Keratinocyte (primary cell): Measurements from ENCODE around the gene KCNC1. TPM values are rescaled to one million over a fixed set of nuclear protein-coding genes. Genes with fewer than 3 reads are reported as not detected.

Experiments
- DNase-seq: peaks from one replicate; pipeline ENCODE4 v3.0.0-alpha.2; 2011; ENCODE audit warnings: low read depth, missing footprints, low spot score
- FAIRE-seq: peaks from 2 replicates; lab custom pipeline; 2011; peaks lifted over from hg19 to GRCh38; lab: Jason Lieb, UNC
- H2AFZ ChIP-seq: 2 replicates; pipeline ENCODE4 v1.6.0; 2012; ENCODE audit warnings: low read length, control low read depth, inconsistent platforms; ENCODE audit not compliant: control insufficient read depth
- H3K27ac ChIP-seq: 2 replicates; pipeline ENCODE4 v1.5.1; 2011; ENCODE audit warnings: low read length; ENCODE audit not compliant: control insufficient read depth, insufficient read depth
- H3K27me3 ChIP-seq: 3 replicates; pipeline ENCODE4 v1.6.0; 2011; ENCODE audit warnings: low read length; ENCODE audit not compliant: control insufficient read depth, insufficient read depth; ENCODE audit errors: extremely low read depth
- H3K36me3 ChIP-seq, 2 experiments: 2 replicates in 1 of 2; 3 replicates in 1 of 2; pipeline ENCODE4 v1.5.1; 2011; ENCODE audit warnings: low read length in 2 of 2, mild to moderate bottlenecking in 1 of 2; ENCODE audit not compliant: control insufficient read depth in 2 of 2, insufficient read depth in 2 of 2; ENCODE audit errors: extremely low read depth in 1 of 2
- H3K4me1 ChIP-seq: 3 replicates; pipeline ENCODE4 v1.5.1; 2011; ENCODE audit warnings: low read length; ENCODE audit not compliant: control insufficient read depth, insufficient read depth; ENCODE audit errors: extremely low read depth
- H3K4me2 ChIP-seq: 3 replicates; pipeline ENCODE4 v1.6.0; 2011; ENCODE audit warnings: low read depth, low read length; ENCODE audit not compliant: control insufficient read depth, insufficient read depth; ENCODE audit errors: extremely low read depth
- H3K4me3 ChIP-seq, 3 experiments: fragments of 200-600 bp in 1 of 3; sonication (generic) in 1 of 3; 2 replicates in 2 of 3; 3 replicates in 1 of 3; pipeline ENCODE4 v1.5.1; 2011 to 2016; ENCODE audit warnings: low read length in 3 of 3, mild to moderate bottlenecking in 3 of 3, control low read depth in 2 of 3, inconsistent platforms in 1 of 3, low read depth in 1 of 3, mixed read lengths in 1 of 3, mixed run types in 1 of 3, moderate library complexity in 1 of 3; ENCODE audit not compliant: control insufficient read depth in 2 of 3, insufficient read depth in 2 of 3; ENCODE audit errors: extremely low read depth in 1 of 3
- H3K79me2 ChIP-seq: 2 replicates; pipeline ENCODE4 v1.6.0; 2012; ENCODE audit warnings: low read length; ENCODE audit not compliant: control insufficient read depth, insufficient read depth
- H3K9ac ChIP-seq: 3 replicates; pipeline ENCODE4 v1.6.0; 2011; ENCODE audit warnings: low read length; ENCODE audit not compliant: control insufficient read depth, insufficient read depth; ENCODE audit errors: extremely low read depth
- H3K9me1 ChIP-seq: 3 replicates; pipeline ENCODE4 v1.6.0; 2011; ENCODE audit warnings: low read length; ENCODE audit not compliant: control insufficient read depth, insufficient read depth; ENCODE audit errors: extremely low read depth
- H3K9me3 ChIP-seq: 2 replicates; pipeline ENCODE4 v1.5.1; 2012; ENCODE audit warnings: low read depth, low read length; ENCODE audit not compliant: control insufficient read depth
- H4K20me1 ChIP-seq: 3 replicates; pipeline ENCODE4 v1.6.0; 2011; ENCODE audit warnings: low read length; ENCODE audit not compliant: control insufficient read depth, insufficient read depth; ENCODE audit errors: extremely low read depth
- CTCF ChIP-seq, 3 experiments: IDR thresholded peaks in 1 of 3; conservative IDR thresholded peaks in 1 of 3; optimal IDR thresholded peaks in 1 of 3; 2 replicates in 2 of 3; 3 replicates in 1 of 3; pipeline versions ENCODE3 to v1.5.1; 2011; ENCODE audit warnings: low read length in 3 of 3, mild to moderate bottlenecking in 3 of 3, moderate library complexity in 2 of 3, control low read depth in 1 of 3, inconsistent platforms in 1 of 3; ENCODE audit not compliant: insufficient read depth in 2 of 3; ENCODE audit errors: extremely low read depth in 1 of 3
- EZH2 ChIP-seq: IDR thresholded peaks from one replicate; pipeline ENCODE4 v1.6.1; 2012; ENCODE audit warnings: inconsistent platforms, mild to moderate bottlenecking, low read length, moderate library complexity
- dilution Hi-C: fragments of 300-500 bp; cut with MboI; formaldehyde crosslinking; loops from one replicate; pipeline ENCODE4 v1.7.0; 2020; ENCODE audit warnings: low sequenced_read_pairs; ENCODE audit not compliant: extremely low pct_ligation_motif_present
- polyA plus RNA-seq, 5 experiments: library from polyadenylated mRNA; depleted of rRNA in 3 of 5; stranded (reverse) in 3 of 5; stranded (forward) in 1 of 5; unstranded in 1 of 5; fragments of >200 nt; gene quantifications; 1 replicate in 1 of 5; 2 replicates in 3 of 5; 3 replicates in 1 of 5; pipeline versions ENCODE4 v1.2.1 to v1.2.3, GENCODE V29; 2011 to 2012; ENCODE audit warnings: missing spikeins in 2 of 5, low read depth in 1 of 5, low replicate concordance in 1 of 5

Gene KCNC1
- polyA plus RNA-seq, 1 donor (not counting 4 experiments of a cell fraction or from before 2014, with no cell fraction given): not detected

GRCh38 chr11:17813391-17814059 lies 78.9 kb downstream of the KCNC1 start:
- no peak overlapping the region for H3K27ac ChIP-seq
- no peak for DNase-seq

GRCh38 chr11:17814546-17814945 lies 80.0 kb downstream of the KCNC1 start:
- FAIRE-seq (no peak), DNase-seq (no peak)
- Histone ChIP-seq H3K79me2 (no peaks in the 10 kb centered on the region), H4K20me1 (no peaks in the 10 kb centered on the region), H2AFZ (no peak overlapping the region), H3K9me3 (no peaks in the 10 kb centered on the region), H3K27me3 (no peaks in the 10 kb centered on the region), H3K4me1 (peaks cover 35% of the 10 kb centered on the region), H3K4me3 (no peak overlapping the region), H3K9me1 (peaks cover 3% of the 10 kb centered on the region), H3K4me2 (no peak overlapping the region), H3K27ac (no peak overlapping the region), H3K9ac (no peak overlapping the region), H3K36me3 (no peaks in the 10 kb centered on the region)
- TF ChIP-seq CTCF (optimal IDR thresholded peaks at IDR 0.05 in 1 of 3, IDR thresholded peaks at IDR 0.05 in 1 of 3, conservative IDR thresholded peaks at IDR 0.05 in 1 of 3; ENCODE audit: extremely low read depth in 1 of 3, insufficient read depth in 2 of 3, low read length in 3 of 3) (no peak), EZH2 (no peak)
- dilution Hi-C loops: no loop called here

More at GRCh38 chr11:17813391-17814059, 78.9 kb downstream of the KCNC1 start:
- dilution Hi-C loops: no loop called here
- no peak for FAIRE-seq
- no peaks in the 10 kb centered on the region for H3K79me2 ChIP-seq
- H3K27me3 ChIP-seq: no peaks in the 10 kb centered on the region
- no peak for TF ChIP-seq CTCF (optimal IDR thresholded peaks at IDR 0.05 in 1 of 3, IDR thresholded peaks at IDR 0.05 in 1 of 3, conservative IDR thresholded peaks at IDR 0.05 in 1 of 3; ENCODE audit: extremely low read depth in 1 of 3, insufficient read depth in 2 of 3, low read length in 3 of 3)
- TF ChIP-seq EZH2: no peak
- no peaks in the 10 kb centered on the region for H3K9me3 ChIP-seq
- no peak overlapping the region for H2AFZ ChIP-seq
- no peak overlapping the region for H3K9ac ChIP-seq
- H3K4me3 ChIP-seq: no peak overlapping the region
- H3K36me3 ChIP-seq: no peaks in the 10 kb centered on the region
- peak overlapping the region; percentile 12 for H3K4me2 ChIP-seq
- peaks cover 3% of the 10 kb centered on the region for H3K9me1 ChIP-seq
- peaks cover 35% of the 10 kb centered on the region for H3K4me1 ChIP-seq
- H4K20me1 ChIP-seq: no peaks in the 10 kb centered on the region
